Loucy (cell line): ENCODE data around the gene RFTN2.

Experiments
- H2AFZ ChIP-seq: fragments of 200-600 bp; sonication (generic); 2 replicates; pipeline ENCODE4 v1.6.0; 2016; ENCODE audit warnings: antibody characterized with exemption, mild to moderate bottlenecking, low read length, moderate library complexity
- H3F3A ChIP-seq: fragments of 200-600 bp; 2 replicates; pipeline ENCODE4 v1.6.0; 2016; ENCODE audit warnings: antibody characterized with exemption, low read depth, mild to moderate bottlenecking
- H3K27me3 ChIP-seq: fragments of 200-600 bp; sonication (generic); 2 replicates; pipeline ENCODE4 v1.6.1; 2014; ENCODE audit warnings: low read length, mild to moderate bottlenecking; ENCODE audit not compliant: insufficient read depth, poor library complexity, severe bottlenecking
- H3K36me3 ChIP-seq: fragments of 200-600 bp; sonication (generic); 2 replicates; pipeline ENCODE4 v1.6.1; 2016; ENCODE audit warnings: low read length; ENCODE audit not compliant: insufficient read depth
- H3K4me1 ChIP-seq: fragments of 200-600 bp; sonication (generic); 2 replicates; pipeline ENCODE4 v1.5.1; 2014; ENCODE audit warnings: low read length, mild to moderate bottlenecking; ENCODE audit not compliant: insufficient read depth, poor library complexity, severe bottlenecking
- H3K4me2 ChIP-seq: fragments of 200-600 bp; sonication (generic); 2 replicates; pipeline ENCODE4 v1.6.0; 2014; ENCODE audit warnings: antibody characterized with exemption, low read length, low read depth, mild to moderate bottlenecking; ENCODE audit not compliant: poor library complexity, severe bottlenecking
- H3K4me3 ChIP-seq: fragments of 200-600 bp; sonication (generic); 2 replicates; pipeline ENCODE4 v1.5.1; 2014; ENCODE audit warnings: low read length, mild to moderate bottlenecking, mixed read lengths; ENCODE audit not compliant: poor library complexity, severe bottlenecking
- H3K79me2 ChIP-seq: fragments of 200-600 bp; sonication (generic); 2 replicates; pipeline ENCODE4 v1.6.1; 2014; ENCODE audit warnings: low read length; ENCODE audit not compliant: insufficient read depth
- H3K9ac ChIP-seq: fragments of 200-600 bp; sonication (generic); 2 replicates; pipeline ENCODE4 v1.6.0; 2014; ENCODE audit warnings: mild to moderate bottlenecking, low read depth, low read length, moderate library complexity; ENCODE audit not compliant: poor library complexity, severe bottlenecking
- H3K9me2 ChIP-seq: fragments of 200-600 bp; sonication (generic); replicated peaks from 2 replicates; pipeline ENCODE4 v1.6.1; 2016; ENCODE audit warnings: low read depth, low read length, mixed read lengths
- H3K9me3 ChIP-seq: fragments of 200-600 bp; sonication (generic); 2 replicates; pipeline ENCODE4 v1.6.1; 2014; ENCODE audit warnings: mild to moderate bottlenecking, antibody characterized with exemption, low read length, low read depth; ENCODE audit not compliant: insufficient read depth
- H4K20me1 ChIP-seq: fragments of 200-600 bp; sonication (generic); 2 replicates; pipeline ENCODE4 v1.6.0; 2014; ENCODE audit warnings: antibody characterized with exemption, low read length, mild to moderate bottlenecking; ENCODE audit not compliant: insufficient read depth, poor library complexity, severe bottlenecking
- CTCF ChIP-seq: fragments of 200-600 bp; sonication (generic); conservative IDR thresholded peaks from 2 replicates; pipeline ENCODE4 v1.5.1; 2014; ENCODE audit warnings: mild to moderate bottlenecking, antibody characterized with exemption, low read length
- EZH2phosphoT487 ChIP-seq: fragments of 200-600 bp; IDR thresholded peaks from 2 replicates; pipeline ENCODE4 v1.6.1; 2018; ENCODE audit warnings: antibody characterized with exemption, mild to moderate bottlenecking, moderate library complexity, borderline replicate concordance

The RFTN2 gene

GRCh38 chr2:197573608-197574007 is 101.8 kb downstream of the RFTN2 start:
- H3K36me3 ChIP-seq = no peaks in the 10 kb centered on the region
- peaks cover 5% of the 10 kb centered on the region; the same call in 1 of the 2 replicates for H3K9me3 ChIP-seq
- H3K9ac ChIP-seq = no peak overlapping the region
- H4K20me1 ChIP-seq = no peaks in the 10 kb centered on the region
- H3K4me3 ChIP-seq = no peak overlapping the region
- no peaks in the 10 kb centered on the region for H3K79me2 ChIP-seq
- H3K4me1 ChIP-seq = no peaks in the 10 kb centered on the region
- no peaks in the 10 kb centered on the region for H3K9me2 ChIP-seq
- H3F3A ChIP-seq = no peaks in the 10 kb centered on the region
- no peak overlapping the region for H3K4me2 ChIP-seq
- TF ChIP-seq EZH2phosphoT487 (no peak), CTCF (no peak)
- H3K27me3 ChIP-seq = no peaks in the 10 kb centered on the region
- H2AFZ ChIP-seq = no peak overlapping the region

DNA sequence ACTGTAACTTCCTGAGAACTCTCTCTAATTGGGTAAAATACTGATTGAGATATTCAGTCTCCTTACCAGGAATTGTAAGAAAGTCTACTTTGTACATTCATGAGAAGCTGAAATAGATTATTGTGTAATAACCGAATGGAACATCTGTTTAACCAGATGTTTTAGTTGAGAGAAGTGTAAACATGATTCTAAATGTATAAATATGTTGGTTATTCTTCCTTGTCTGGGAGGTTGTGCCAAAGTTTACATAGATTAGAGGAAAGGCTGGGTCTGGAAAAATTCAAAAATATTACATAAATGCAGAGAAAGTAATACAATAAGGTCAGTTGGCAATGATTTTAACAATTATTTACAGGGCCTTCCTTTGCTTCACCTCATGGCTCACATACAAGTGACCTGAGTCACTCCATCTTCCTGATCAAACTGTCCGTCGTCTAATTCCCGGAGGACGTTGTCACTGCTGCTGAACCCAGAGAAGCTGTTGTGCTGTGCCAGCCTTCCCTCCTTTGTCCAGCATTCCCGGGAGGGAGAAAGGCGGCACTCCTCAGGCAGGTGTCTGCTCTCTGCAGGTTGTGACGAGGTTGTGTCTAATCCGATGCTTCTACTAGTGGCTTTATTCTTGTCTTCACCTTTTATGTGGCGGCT is 103.6 kb downstream of the RFTN2 start:
- no peak for TF ChIP-seq EZH2phosphoT487
- TF ChIP-seq CTCF = no peak
- H3K4me2 ChIP-seq = no peak overlapping the region
- no peak overlapping the region for H2AFZ ChIP-seq
- no peaks in the 10 kb centered on the region for H3K9me2 ChIP-seq
- H3F3A ChIP-seq = no peaks in the 10 kb centered on the region
- H3K9me3 ChIP-seq = peaks cover 5% of the 10 kb centered on the region; the same call in 1 of the 2 replicates
- no peaks in the 10 kb centered on the region for H3K36me3 ChIP-seq
- no peaks in the 10 kb centered on the region for H3K79me2 ChIP-seq
- H4K20me1 ChIP-seq = no peaks in the 10 kb centered on the region
- no peak overlapping the region for H3K4me3 ChIP-seq
- no peaks in the 10 kb centered on the region for H3K27me3 ChIP-seq
- no peak overlapping the region for H3K9ac ChIP-seq
- H3K4me1 ChIP-seq = no peaks in the 10 kb centered on the region

- Histone ChIP-seq H3F3A (no peaks in the 10 kb centered on the region), H3K79me2 (no peaks in the 10 kb centered on the region), H3K4me3 (no peak overlapping the region), H3K9me2 (no peaks in the 10 kb centered on the region), H3K9me3 (no peaks in the 10 kb centered on the region), H3K36me3 (peaks cover 4% of the 10 kb centered on the region; the same call in 1 of the 2 replicates), H2AFZ (no peak overlapping the region), H3K4me1 (peaks cover 8% of the 10 kb centered on the region), H3K9ac (no peak overlapping the region), H3K27me3 (no peaks in the 10 kb centered on the region), H4K20me1 (no peaks in the 10 kb centered on the region), H3K4me2 (no peak overlapping the region)
- TF ChIP-seq CTCF = no peak
- no peak for TF ChIP-seq EZH2phosphoT487
These were observed 115.2 kb downstream of the RFTN2 start for GRCh38 chr2:197560146-197560665.
